ENCODE data around the gene IQGAP2. TPM values are rescaled to one million over a fixed set of nuclear protein-coding genes. Genes with fewer than 3 reads are reported as not detected.

The IQGAP2 gene
- total RNA-seq, 1 experiment from 2014 or later, result 0.59 TPM

GRCh38 chr5:76616206-76616605 is 213.1 kb downstream of the IQGAP2 start:
- CTCF ChIA-PET, result no interaction called here
- Histone ChIP-seq H3K4me3 (ENCODE audit: low read depth in 2 of 2, low read length in 2 of 2) (no peak overlapping the region), H3K27me3 (ENCODE audit: control insufficient read depth, insufficient read depth, low read length) (no peaks in the 10 kb centered on the region), H3K36me3 (ENCODE audit: control insufficient read depth, insufficient read depth, low read length) (no peaks in the 10 kb centered on the region), H3K9me3 (ENCODE audit: control insufficient read depth, insufficient read depth, low read depth, low read length) (no peaks in the 10 kb centered on the region), H3K27ac (ENCODE audit: low read length) (no peak overlapping the region), H3K4me1 (ENCODE audit: control insufficient read depth, insufficient read depth, low read length) (no peaks in the 10 kb centered on the region)
- POLR2A ChIA-PET, result no interaction called here
- intact Hi-C loops (cut with micrococcal nuclease; ENCODE audit: unreplicated experiment), result no loop called here
- in situ Hi-C loops (cut with HindIII; ENCODE audit: low pct_unique_long_range_greater_than_20kb, low sequenced_read_pairs), result no loop called here
- ATAC-seq (no peak), DNase-seq (ENCODE audit: low read depth, low spot score) (no peak)
- no TSS peak for BruUV-seq (replicated peaks)
- TF ChIP-seq SIN3A (IDR thresholded peaks at IDR 0.05; ENCODE audit: borderline replicate concordance, insufficient read depth, low read depth, low read length) (no peak), POLR2AphosphoS5 (IDR thresholded peaks at IDR 0.05; ENCODE audit: low read depth, low read length) (no peak), REST (IDR thresholded peaks at IDR 0.05; ENCODE audit: insufficient read depth in 1 of 2, low read depth in 2 of 2, low read length in 1 of 2) (no peak), TCF7L2 (IDR thresholded peaks at IDR 0.05; ENCODE audit: low read depth, low read length) (no peak), CTCF (IDR thresholded peaks at IDR 0.05) (no peak)

GRCh38 chr5:76617229-76617628 is 214.1 kb downstream of the IQGAP2 start:
- no peak overlapping the region for H3K4me3 ChIP-seq (ENCODE audit: low read depth in 2 of 2, low read length in 2 of 2)
- intact Hi-C loops (cut with micrococcal nuclease; ENCODE audit: unreplicated experiment) (no loop called here), in situ Hi-C loops (cut with HindIII; ENCODE audit: low pct_unique_long_range_greater_than_20kb, low sequenced_read_pairs) (no loop called here)
- no peaks in the 10 kb centered on the region for H3K9me3 ChIP-seq (ENCODE audit: control insufficient read depth, insufficient read depth, low read depth, low read length)
- no peak for DNase-seq (ENCODE audit: low read depth, low spot score)
- ChIA-PET CTCF (no interaction called here), POLR2A (no interaction called here)
- TF ChIP-seq TCF7L2 (IDR thresholded peaks at IDR 0.05; ENCODE audit: low read depth, low read length) (no peak), REST (IDR thresholded peaks at IDR 0.05; ENCODE audit: insufficient read depth in 1 of 2, low read depth in 2 of 2, low read length in 1 of 2) (no peak), CTCF (IDR thresholded peaks at IDR 0.05) (no peak), POLR2AphosphoS5 (IDR thresholded peaks at IDR 0.05; ENCODE audit: low read depth, low read length) (no peak), SIN3A (IDR thresholded peaks at IDR 0.05; ENCODE audit: borderline replicate concordance, insufficient read depth, low read depth, low read length) (no peak)
- BruUV-seq (replicated peaks), result no TSS peak
- no peak overlapping the region for H3K27ac ChIP-seq (ENCODE audit: low read length)
- peak; percentile 74; the same call in 1 of the 2 replicates for ATAC-seq
- H3K4me1 ChIP-seq (ENCODE audit: control insufficient read depth, insufficient read depth, low read length), result no peaks in the 10 kb centered on the region
- no peaks in the 10 kb centered on the region for H3K27me3 ChIP-seq (ENCODE audit: control insufficient read depth, insufficient read depth, low read length)
- no peaks in the 10 kb centered on the region for H3K36me3 ChIP-seq (ENCODE audit: control insufficient read depth, insufficient read depth, low read length)
